Measurements from ENCODE around the gene CHD6. TPM values are rescaled to one million over a fixed set of nuclear protein-coding genes. Genes with fewer than 3 reads are reported as not detected.

Gene CHD6
- total and polyA plus RNA-seq, 7 experiments from 2014 or later = 46.3 to 132 (median 94.6) TPM

GRCh38 chr20:41482647-41483552 lies 135.3 kb downstream of the CHD6 start:
- intact Hi-C loops (cut with micrococcal nuclease) = loop anchor here in 1 of 2 donors (10.0 kb wide), 1 partner anchor 212 kb away; no protein-coding TSS in a partner anchor
- no peak for ATAC-seq

GRCh38 chr20:41480054-41480770 lies 138.0 kb downstream of the CHD6 start:
- intact Hi-C loops (cut with micrococcal nuclease) = loop anchor here in 1 of 2 donors (1.0 to 10.0 kb wide), 3 partner anchors 52 to 215 kb away; partner anchors contain the start of gene CHD6
- ChIA-PET POLR2A (interaction anchor here (1.1 to 2.8 kb wide), 3 partner anchors 9 to 213 kb away, joined by 4 to 8 read pairs (median 4); partner anchors contain the start of gene CHD6), CTCF (no interaction called here)
- H3K27me3 ChIP-seq (ENCODE audit: control insufficient read depth in 2 of 2, insufficient read depth in 2 of 2, low read length in 2 of 2) = no peaks in the 10 kb centered on the region
- H3K4me1 ChIP-seq (ENCODE audit: control insufficient read depth in 2 of 2, insufficient read depth in 2 of 2, low read length in 2 of 2) = peaks cover 0 to 18% of the 10 kb centered on the region in 2 donors
- no peak overlapping the region for H3K4me3 ChIP-seq (ENCODE audit: low read length)
- Mint-ChIP-seq H3K36me3 (peaks cover 22 to 56% (median 45%) of the 10 kb centered on the region in 5 donors), H3K27me3 (no peaks in the 10 kb centered on the region), H3K27ac (peak overlapping the region; percentile 36 to 96 (median 81)), H3K9me3 (peaks cover 0 to 6% (median 0%) of the 10 kb centered on the region in 11 donors), H3K4me3 (peak overlapping the region; percentile 1 to 63 (median 52)), H3K4me1 (peaks cover 18 to 48% (median 36%) of the 10 kb centered on the region in 7 donors)
- ATAC-seq = peak; percentile 80
- H3K9me3 ChIP-seq (ENCODE audit: control insufficient read depth in 2 of 3, low read length in 3 of 3) = no peaks in the 10 kb centered on the region
- DNase-seq = peak in 6 of 9 donors; percentile 4 to 45 (median 37)
- peak overlapping the region; percentile 57 for H3K27ac ChIP-seq (ENCODE audit: low read depth, low read length)
- peaks cover 0 to 27% (median 5%) of the 10 kb centered on the region in 3 experiments for H3K36me3 ChIP-seq (ENCODE audit: control insufficient read depth in 2 of 3, insufficient read depth in 3 of 3, low read length in 3 of 3)

More at GRCh38 chr20:41482647-41483552, 135.3 kb downstream of the CHD6 start:
- POLR2A ChIA-PET = no interaction called here
- no peak overlapping the region for H3K4me3 ChIP-seq (ENCODE audit: low read length)
- H3K4me1 ChIP-seq (ENCODE audit: control insufficient read depth in 2 of 2, insufficient read depth in 2 of 2, low read length in 2 of 2) = peaks cover 0 to 18% of the 10 kb centered on the region in 2 donors
- CTCF ChIA-PET = no interaction called here
- H3K36me3 Mint-ChIP-seq = peaks cover 34 to 60% (median 42%) of the 10 kb centered on the region in 5 donors
- peaks cover 11 to 35% (median 29%) of the 10 kb centered on the region in 7 donors for H3K4me1 Mint-ChIP-seq
- no peak overlapping the region for H3K4me3 Mint-ChIP-seq
- H3K36me3 ChIP-seq (ENCODE audit: control insufficient read depth in 2 of 3, insufficient read depth in 3 of 3, low read length in 3 of 3) = peaks cover 0 to 50% (median 5%) of the 10 kb centered on the region in 3 experiments
- H3K9me3 Mint-ChIP-seq = peaks cover 0 to 6% (median 0%) of the 10 kb centered on the region in 11 donors
- H3K9me3 ChIP-seq (ENCODE audit: control insufficient read depth in 2 of 3, low read length in 3 of 3) = no peaks in the 10 kb centered on the region
- H3K27ac Mint-ChIP-seq = peak overlapping the region in 7 of 9 donors; percentile 25 to 84 (median 68)
- no peak overlapping the region for H3K27ac ChIP-seq (ENCODE audit: low read depth, low read length)
- no peaks in the 10 kb centered on the region for H3K27me3 ChIP-seq (ENCODE audit: control insufficient read depth in 2 of 2, insufficient read depth in 2 of 2, low read length in 2 of 2)
- DNase-seq = no peak
- no peaks in the 10 kb centered on the region for H3K27me3 Mint-ChIP-seq

- Mint-ChIP-seq H3K27ac (peak overlapping the region in 8 of 9 donors; percentile 43 to 96 (median 87)), H3K4me3 (peak overlapping the region in 3 of 10 donors; percentile 8 to 54 (median 34))
- H3K27ac ChIP-seq (ENCODE audit: low read depth, low read length) = peak overlapping the region; percentile 57
Observed at GRCh38 chr20:41479113-41479512, 139.1 kb downstream of the CHD6 start.

GRCh38 chr20:41478026-41478425 lies 140.2 kb downstream of the CHD6 start:
- peaks cover 0 to 18% of the 10 kb centered on the region in 2 donors for H3K4me1 ChIP-seq (ENCODE audit: control insufficient read depth in 2 of 2, insufficient read depth in 2 of 2, low read length in 2 of 2)
- DNase-seq (no peak), ATAC-seq (no peak)
- ChIA-PET POLR2A (no interaction called here), CTCF (no interaction called here)
- H3K36me3 ChIP-seq (ENCODE audit: control insufficient read depth in 2 of 3, insufficient read depth in 3 of 3, low read length in 3 of 3) = peaks cover 0 to 12% (median 5%) of the 10 kb centered on the region in 3 experiments
- peaks cover 18 to 51% (median 38%) of the 10 kb centered on the region in 7 donors for H3K4me1 Mint-ChIP-seq
- H3K27me3 Mint-ChIP-seq = no peaks in the 10 kb centered on the region
- no peaks in the 10 kb centered on the region for H3K9me3 ChIP-seq (ENCODE audit: control insufficient read depth in 2 of 3, low read length in 3 of 3)
- peaks cover 0 to 6% (median 0%) of the 10 kb centered on the region in 11 donors for H3K9me3 Mint-ChIP-seq
- peak overlapping the region in 5 of 9 donors; percentile 28 to 96 (median 81) for H3K27ac Mint-ChIP-seq
- intact Hi-C loops (cut with micrococcal nuclease) = no loop called here
- no peaks in the 10 kb centered on the region for H3K27me3 ChIP-seq (ENCODE audit: control insufficient read depth in 2 of 2, insufficient read depth in 2 of 2, low read length in 2 of 2)
- peaks cover 13 to 47% (median 42%) of the 10 kb centered on the region in 5 donors for H3K36me3 Mint-ChIP-seq
- peak overlapping the region in 1 of 10 donors; percentile 53 for H3K4me3 Mint-ChIP-seq
- H3K4me3 ChIP-seq (ENCODE audit: low read length) = no peak overlapping the region
- H3K27ac ChIP-seq (ENCODE audit: low read depth, low read length) = no peak overlapping the region

More at GRCh38 chr20:41479113-41479512, 139.1 kb downstream of the CHD6 start:
- CTCF ChIA-PET = no interaction called here
- no peak for ATAC-seq
- intact Hi-C loops (cut with micrococcal nuclease) = no loop called here
- Histone ChIP-seq H3K36me3 (ENCODE audit: control insufficient read depth in 2 of 3, insufficient read depth in 3 of 3, low read length in 3 of 3) (peaks cover 0 to 16% (median 5%) of the 10 kb centered on the region in 3 experiments), H3K4me3 (ENCODE audit: low read length) (no peak overlapping the region), H3K9me3 (ENCODE audit: control insufficient read depth in 2 of 3, low read length in 3 of 3) (no peaks in the 10 kb centered on the region), H3K4me1 (ENCODE audit: control insufficient read depth in 2 of 2, insufficient read depth in 2 of 2, low read length in 2 of 2) (peaks cover 0 to 18% of the 10 kb centered on the region in 2 donors), H3K27me3 (ENCODE audit: control insufficient read depth in 2 of 2, insufficient read depth in 2 of 2, low read length in 2 of 2) (no peaks in the 10 kb centered on the region)
- H3K27me3 Mint-ChIP-seq = no peaks in the 10 kb centered on the region
- peaks cover 0 to 6% (median 0%) of the 10 kb centered on the region in 11 donors for H3K9me3 Mint-ChIP-seq
- H3K4me1 Mint-ChIP-seq = peaks cover 18 to 51% (median 38%) of the 10 kb centered on the region in 7 donors
- no peak for DNase-seq
- POLR2A ChIA-PET = interaction anchor here (1.4 to 2.8 kb wide), 2 partner anchors 10 to 214 kb away, joined by 4 to 8 read pairs; no protein-coding TSS in a partner anchor
- peaks cover 13 to 47% (median 37%) of the 10 kb centered on the region in 5 donors for H3K36me3 Mint-ChIP-seq

GRCh38 chr20:41476446-41476845 lies 141.7 kb downstream of the CHD6 start:
- Mint-ChIP-seq H3K4me3 (no peak overlapping the region), H3K36me3 (peaks cover 13 to 56% (median 43%) of the 10 kb centered on the region in 5 donors), H3K4me1 (peaks cover 18 to 46% (median 38%) of the 10 kb centered on the region in 7 donors), H3K9me3 (peaks cover 0 to 6% (median 0%) of the 10 kb centered on the region in 11 donors), H3K27ac (peak overlapping the region in 2 of 9 donors; percentile 45 to 57), H3K27me3 (no peaks in the 10 kb centered on the region)
- ChIA-PET CTCF (interaction anchor here (1.0 kb wide), 1 partner anchor 20 kb away, joined by 4 read pairs; no protein-coding TSS in a partner anchor), POLR2A (no interaction called here)
- Histone ChIP-seq H3K9me3 (ENCODE audit: control insufficient read depth in 2 of 3, low read length in 3 of 3) (no peaks in the 10 kb centered on the region), H3K4me3 (ENCODE audit: low read length) (no peak overlapping the region), H3K27me3 (ENCODE audit: control insufficient read depth in 2 of 2, insufficient read depth in 2 of 2, low read length in 2 of 2) (no peaks in the 10 kb centered on the region), H3K36me3 (ENCODE audit: control insufficient read depth in 2 of 3, insufficient read depth in 3 of 3, low read length in 3 of 3) (peaks cover 0 to 20% (median 5%) of the 10 kb centered on the region in 3 experiments), H3K4me1 (ENCODE audit: control insufficient read depth in 2 of 2, insufficient read depth in 2 of 2, low read length in 2 of 2) (peaks cover 0 to 18% of the 10 kb centered on the region in 2 donors), H3K27ac (ENCODE audit: low read depth, low read length) (no peak overlapping the region)
- no peak for ATAC-seq
- intact Hi-C loops (cut with micrococcal nuclease) = no loop called here
- no peak for DNase-seq

GRCh38 chr20:41476013-41476441 lies 142.2 kb downstream of the CHD6 start:
- Histone ChIP-seq H3K27me3 (ENCODE audit: control insufficient read depth in 2 of 2, insufficient read depth in 2 of 2, low read length in 2 of 2) (no peaks in the 10 kb centered on the region), H3K27ac (ENCODE audit: low read depth, low read length) (no peak overlapping the region), H3K36me3 (ENCODE audit: control insufficient read depth in 2 of 3, insufficient read depth in 3 of 3, low read length in 3 of 3) (peaks cover 0 to 21% (median 5%) of the 10 kb centered on the region in 3 experiments), H3K9me3 (ENCODE audit: control insufficient read depth in 2 of 3, low read length in 3 of 3) (no peaks in the 10 kb centered on the region), H3K4me1 (ENCODE audit: control insufficient read depth in 2 of 2, insufficient read depth in 2 of 2, low read length in 2 of 2) (peaks cover 0 to 18% of the 10 kb centered on the region in 2 donors), H3K4me3 (ENCODE audit: low read length) (no peak overlapping the region)
- intact Hi-C loops (cut with micrococcal nuclease) = no loop called here
- POLR2A ChIA-PET = no interaction called here
- DNase-seq = no peak
- ATAC-seq = no peak
- CTCF ChIA-PET = interaction anchor here (1.0 kb wide), 1 partner anchor 20 kb away, joined by 4 read pairs; no protein-coding TSS in a partner anchor
- Mint-ChIP-seq H3K36me3 (peaks cover 13 to 56% (median 44%) of the 10 kb centered on the region in 5 donors), H3K4me1 (peaks cover 18 to 46% (median 38%) of the 10 kb centered on the region in 7 donors), H3K4me3 (no peak overlapping the region), H3K27ac (no peak overlapping the region), H3K27me3 (no peaks in the 10 kb centered on the region), H3K9me3 (peaks cover 0 to 6% (median 0%) of the 10 kb centered on the region in 11 donors)

All from naive thymus-derived CD4-positive, alpha-beta T cell (primary cell).